H1 (cell line): Measurements from ENCODE around the gene MATN1. TPM values are rescaled to one million over a fixed set of nuclear protein-coding genes. Genes with fewer than 3 reads are reported as not detected.

ENCODE experiments used
- BCL11A ChIP-seq, 2 experiments: IDR thresholded peaks; one replicate each; pipeline ENCODE4 v1.6.1; 2011; ENCODE audit warnings: low read depth in 2 of 2, low read length in 2 of 2, mild to moderate bottlenecking in 2 of 2
- CEBPB ChIP-seq: IDR thresholded peaks from 2 replicates; pipeline ENCODE4 v1.6.1; 2012; ENCODE audit warnings: low read depth, low read length
- CHD2 ChIP-seq: IDR thresholded peaks from 2 replicates; pipeline ENCODE4 v1.6.1; 2012; ENCODE audit warnings: low read length, improper control_type of control experiment
- NANOG ChIP-seq: IDR thresholded peaks from 2 replicates; pipeline ENCODE4 v1.6.1; 2011; ENCODE audit warnings: low read length, low read depth, mild to moderate bottlenecking, inconsistent platforms; ENCODE audit not compliant: insufficient read depth, poor library complexity, severe bottlenecking
- PHF8 ChIP-seq: fragments of 200-600 bp; sonication (generic); conservative IDR thresholded peaks from 2 replicates; pipeline ENCODE4 v1.7.1; 2012; ENCODE audit warnings: low read depth, mild to moderate bottlenecking, inconsistent platforms, low read length, moderate library complexity
- RNF2 ChIP-seq: fragments of 200-900, 300-1000 bp; sonication (generic); IDR thresholded peaks from 2 replicates; pipeline ENCODE4 v1.7.1; 2016; ENCODE audit warnings: borderline replicate concordance, low read depth, mild to moderate bottlenecking, antibody characterized with exemption, low read length; ENCODE audit not compliant: poor library complexity, severe bottlenecking; ENCODE audit errors: missing control alignments
- SAP30 ChIP-seq: fragments of 300-600 bp; sonication (generic); IDR thresholded peaks from 2 replicates; pipeline ENCODE4 v1.7.1; 2012; ENCODE audit warnings: low read length, moderate library complexity, mild to moderate bottlenecking, inconsistent platforms; ENCODE audit not compliant: insufficient read depth, insufficient replicate concordance
- SIRT6 ChIP-seq: IDR thresholded peaks from one replicate; pipeline ENCODE4 v1.7.1; 2012; ENCODE audit warnings: low read length, inconsistent platforms
- TEAD4 ChIP-seq: IDR thresholded peaks from 2 replicates; pipeline ENCODE4 v1.6.1; 2012; ENCODE audit warnings: low read depth, low read length, inconsistent platforms, mixed read lengths
- polyA plus RNA-seq, 7 experiments: library from polyadenylated mRNA; depleted of rRNA in 3 of 7; stranded (reverse) in 5 of 7; unstranded in 2 of 7; fragments of >200 nt in 5 of 7; fragments of 200-250 nt in 2 of 7; gene quantifications; 1 replicate in 5 of 7; 2 replicates in 1 of 7; 4 replicates in 1 of 7; pipeline versions ENCODE4 v1.2.1 to v1.2.3, GENCODE V29; 2011 to 2013; ENCODE audit warnings: missing spikeins in 2 of 7, mixed read lengths in 2 of 7
- total RNA-seq: library from RNA; stranded (reverse); fragmentation: NEBNext Ultra II Directional; extraction: Animal tissue kit (Norgen Biotek cat#: 25700); gene quantifications from 2 replicates; pipeline ENCODE4 v1.2.1, GENCODE V29; 2021
- TF ChIP-seq, protein P1 (sequence below): IDR thresholded peaks from 2 replicates; pipeline ENCODE4 v1.6.1; 2011; ENCODE audit warnings: low read depth, mild to moderate bottlenecking, low read length; ENCODE audit not compliant: insufficient read depth

MATN1 gene
- total and polyA plus RNA-seq, 2 of the 8 experiments (the other 6 are each of a cell fraction or from before 2014, with no cell fraction given): 0.12 to 0.28 TPM

DNA sequence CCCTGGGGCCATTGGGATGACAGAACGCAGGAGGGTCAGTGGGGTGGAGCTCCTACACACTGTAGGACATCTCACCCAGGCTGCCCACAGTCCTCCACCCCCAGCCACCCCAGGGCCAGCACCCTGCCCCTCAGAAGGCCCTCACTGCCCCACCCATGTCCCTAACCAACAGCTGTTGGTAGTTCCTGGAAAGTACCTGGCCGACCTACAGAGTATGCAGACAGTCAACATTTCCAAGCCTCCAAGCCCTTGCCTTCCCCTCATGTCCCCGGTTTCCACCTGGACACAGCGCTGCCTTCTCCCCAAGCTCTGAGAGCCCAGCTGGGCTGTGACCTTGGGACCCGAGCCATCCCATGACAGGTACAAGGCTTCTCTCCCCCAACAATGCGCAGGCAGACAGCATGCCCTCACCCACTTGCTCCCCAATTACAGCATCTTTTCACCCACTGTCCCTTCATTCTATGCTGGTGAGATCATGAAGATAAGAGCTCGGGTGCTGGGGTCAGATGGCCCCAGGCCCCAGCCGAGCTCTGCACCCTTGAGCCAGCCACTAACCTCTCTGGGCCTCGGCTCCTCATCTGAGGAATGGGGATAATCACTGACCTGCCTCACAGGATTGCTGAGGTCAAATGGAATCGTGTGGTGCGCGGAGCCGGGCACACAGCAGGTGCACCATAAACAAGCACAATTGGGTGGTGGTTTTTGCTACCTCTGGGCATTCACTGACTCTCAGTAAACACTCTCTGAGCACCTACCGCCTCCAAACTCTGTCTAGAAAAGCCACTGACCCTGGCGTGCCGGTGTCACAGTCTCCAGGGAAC, 23.0 kb upstream of the MATN1 start (continued):
- TF ChIP-seq CHD2 (no peak), NANOG (no peak), SAP30 (no peak), PHF8 (no peak), TEAD4 (no peak), RNF2 (no peak), CEBPB (no peak), SIRT6 (no peak), BCL11A (IDR thresholded peaks at IDR 0.05; ENCODE audit: low read depth in 2 of 2, low read length in 2 of 2) (no peak)
- TF ChIP-seq, protein P1, sequence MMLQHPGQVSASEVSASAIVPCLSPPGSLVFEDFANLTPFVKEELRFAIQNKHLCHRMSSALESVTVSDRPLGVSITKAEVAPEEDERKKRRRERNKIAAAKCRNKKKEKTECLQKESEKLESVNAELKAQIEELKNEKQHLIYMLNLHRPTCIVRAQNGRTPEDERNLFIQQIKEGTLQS: no peak
